ENCODE data around the gene CTRB1.
"Not testable (repeated sequence)": the region's sequence is repeated elsewhere in the genome, so short reads cannot be mapped to it uniquely, and the experiment has no call there.

Gene CTRB1

DNA sequence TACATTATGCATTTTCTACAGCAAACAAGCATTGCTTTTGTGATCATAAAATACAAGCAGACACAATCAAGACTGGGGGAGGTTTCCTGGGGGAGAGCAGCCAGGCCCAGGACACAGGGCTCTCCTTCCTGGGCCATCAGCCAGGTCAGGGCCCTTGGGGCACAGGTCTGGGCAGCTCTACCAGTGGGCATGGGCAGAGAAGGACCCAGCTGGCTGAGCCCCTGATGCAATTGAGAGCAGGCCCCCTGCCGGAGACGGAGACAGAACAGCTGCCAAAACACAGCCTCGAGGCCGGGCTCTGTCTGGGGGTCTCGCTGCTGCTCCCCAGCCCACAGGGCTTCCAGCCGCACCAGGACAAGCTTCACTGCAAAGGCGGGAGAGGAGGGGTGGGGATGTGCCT is 21.8 kb downstream of the CTRB1 start:
- DNase-seq (ENCODE audit: low spot score), result not testable (repeated sequence)

DNA sequence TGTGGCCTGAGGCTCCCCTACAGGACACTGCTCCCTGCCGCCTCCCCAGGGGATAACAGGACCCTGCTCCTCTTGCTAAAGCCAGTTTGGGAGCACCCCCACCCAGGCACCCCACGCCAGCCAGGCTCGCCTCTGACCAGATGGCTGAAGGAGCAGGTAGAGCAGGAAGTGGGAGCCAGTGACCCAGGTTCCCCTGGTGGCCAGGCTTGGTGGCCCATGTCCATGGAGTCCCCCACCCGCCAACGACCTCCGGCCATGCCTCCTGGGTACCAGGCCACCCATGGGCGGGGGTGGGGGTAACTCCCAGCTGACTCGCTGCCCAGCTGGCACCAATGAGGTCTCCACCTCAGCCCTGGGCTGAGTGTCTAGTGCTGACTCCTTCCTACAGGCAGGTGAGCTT is 22.6 kb downstream of the CTRB1 start:
- no peak for DNase-seq (ENCODE audit: low spot score)

- DNase-seq (ENCODE audit: low spot score), result no peak
These were observed 23.2 kb downstream of the CTRB1 start for GRCh38 chr16:75241955-75242354.

DNA sequence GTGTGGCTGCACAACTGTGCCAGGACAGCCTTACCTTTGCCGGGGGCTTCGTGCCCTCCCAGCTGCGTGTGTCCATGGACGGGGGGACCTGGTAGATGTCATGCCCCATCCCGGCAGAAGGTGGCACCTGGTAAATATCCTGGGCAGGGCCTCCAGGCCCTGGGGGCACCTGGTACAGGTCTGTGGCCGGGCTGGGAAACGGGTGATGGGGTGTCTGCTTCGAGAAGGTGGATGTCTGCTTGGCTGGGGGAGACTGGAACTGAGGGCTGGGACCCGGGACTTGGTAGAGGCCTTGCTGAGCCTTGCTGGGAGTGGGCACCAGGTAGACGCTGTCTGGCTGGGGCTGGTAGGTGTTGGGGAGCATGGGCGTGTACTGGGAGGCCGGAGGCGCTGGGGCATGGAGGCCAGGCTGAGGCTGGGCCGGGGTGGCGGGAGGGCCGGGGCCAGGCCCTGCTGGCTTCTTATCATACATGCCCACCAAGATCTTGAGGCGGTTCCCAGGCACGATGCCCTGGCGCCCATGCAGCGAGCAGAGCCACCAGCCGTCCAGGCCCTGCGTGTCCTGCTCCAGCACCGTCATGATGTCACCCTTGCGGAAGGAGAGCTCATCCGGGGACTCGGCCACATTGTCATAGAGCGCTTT is 23.8 kb downstream of the CTRB1 start:
- not testable (repeated sequence) for DNase-seq (ENCODE audit: low spot score)

DNA sequence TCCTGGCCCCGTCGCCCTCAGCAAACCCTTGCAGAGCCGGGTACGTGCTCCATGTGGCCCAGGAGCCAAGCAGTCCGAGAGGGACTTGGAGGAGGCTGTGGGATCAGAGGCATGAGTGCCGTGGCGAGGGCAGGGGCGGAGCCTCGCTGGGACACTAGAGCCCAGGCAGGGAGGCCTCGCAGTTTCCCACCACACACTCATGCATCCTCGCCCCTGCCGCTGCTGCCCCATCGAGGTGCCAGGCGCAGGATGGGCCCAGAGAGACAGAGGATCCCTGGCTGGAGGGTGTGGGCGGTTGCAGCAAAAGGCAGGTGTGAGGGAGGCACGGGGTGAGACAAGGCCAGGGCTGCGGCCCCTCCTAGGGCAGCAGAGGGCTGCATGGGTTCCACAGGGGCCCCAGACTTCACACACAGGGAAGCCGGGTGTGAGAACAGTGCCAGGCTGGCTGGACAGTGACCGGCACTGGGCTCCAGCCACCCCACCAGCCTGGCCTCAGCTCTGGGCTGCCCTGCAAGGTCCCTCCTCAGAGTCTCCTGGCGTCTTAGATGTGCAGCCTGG is 25.0 kb downstream of the CTRB1 start:
- no peak for DNase-seq (ENCODE audit: low spot score)

DNA sequence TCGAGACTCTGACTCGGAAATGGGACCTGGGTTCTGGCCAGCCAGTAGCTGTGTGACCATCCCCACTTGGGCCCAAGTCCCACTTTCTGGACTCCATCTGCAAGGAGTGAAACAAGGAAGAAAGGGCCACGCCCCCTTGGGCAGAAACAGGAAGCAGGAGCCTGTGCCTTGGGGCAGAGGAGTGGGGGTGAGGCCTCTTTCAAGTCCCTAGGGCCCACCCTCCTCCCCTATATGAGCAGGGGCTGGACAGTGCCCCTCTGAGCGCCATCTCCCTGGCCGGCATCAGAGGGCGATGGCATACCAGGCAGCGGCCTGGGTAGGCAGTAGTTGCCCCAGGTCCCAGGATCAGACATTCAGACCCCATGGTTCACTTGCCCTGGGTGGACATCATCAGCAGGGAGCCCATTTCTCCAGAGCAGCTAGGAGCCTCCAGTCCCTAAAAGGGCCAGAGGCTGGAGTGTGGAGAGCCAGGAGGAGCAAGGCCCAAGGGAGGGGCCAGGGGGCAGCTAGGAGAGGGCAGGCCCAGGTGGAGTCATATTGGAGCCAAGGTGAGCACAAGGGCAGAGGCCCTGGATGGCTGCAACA is 25.5 kb downstream of the CTRB1 start:
- no peak for DNase-seq (ENCODE audit: low spot score)

DNA sequence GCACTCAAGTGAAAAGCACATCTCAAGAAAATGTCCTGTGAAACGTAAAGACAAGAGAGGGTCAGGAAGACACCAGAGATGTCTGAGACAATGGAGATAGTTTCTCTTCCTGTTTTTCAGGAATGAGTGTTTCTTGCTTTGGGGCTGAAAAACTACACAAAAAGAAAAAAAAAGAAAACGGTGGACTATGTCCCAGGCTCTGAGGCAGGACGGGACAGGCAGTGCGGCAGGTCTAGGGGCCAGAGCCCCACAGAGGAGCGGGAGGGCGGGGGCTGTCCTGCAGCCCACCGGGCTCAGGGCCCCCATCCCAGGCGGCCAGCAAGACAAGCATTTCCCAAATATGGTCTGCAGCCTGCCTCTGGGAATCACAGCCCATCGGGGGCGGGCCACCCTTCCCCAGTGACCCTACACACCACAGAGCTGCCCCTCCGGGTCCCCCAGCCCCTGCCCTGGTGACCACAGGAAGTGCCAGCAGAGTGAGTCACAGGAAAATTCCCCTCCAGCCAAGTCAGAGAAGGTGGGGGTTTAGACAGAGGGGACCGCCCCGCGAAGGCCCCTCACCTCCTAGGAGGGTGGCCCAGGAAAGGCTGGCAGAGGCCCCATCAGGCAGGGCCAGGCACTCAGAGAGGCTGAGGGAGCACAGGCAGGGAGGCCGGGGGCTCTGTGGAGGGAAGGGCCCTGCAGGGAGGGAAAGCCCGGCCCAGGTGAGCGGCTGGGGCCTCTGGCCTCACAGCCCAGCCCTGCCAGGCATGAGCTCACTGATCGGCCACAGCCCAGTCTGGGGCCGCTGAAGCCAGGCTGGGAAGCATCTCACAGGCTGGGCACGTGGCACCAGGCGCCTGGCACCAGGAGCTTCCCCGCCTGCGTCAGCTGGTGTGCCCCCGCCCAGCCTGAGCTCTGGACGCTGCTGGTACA is 26.3 kb downstream of the CTRB1 start:
- DNase-seq (ENCODE audit: low spot score), result peak; percentile 48

DNA sequence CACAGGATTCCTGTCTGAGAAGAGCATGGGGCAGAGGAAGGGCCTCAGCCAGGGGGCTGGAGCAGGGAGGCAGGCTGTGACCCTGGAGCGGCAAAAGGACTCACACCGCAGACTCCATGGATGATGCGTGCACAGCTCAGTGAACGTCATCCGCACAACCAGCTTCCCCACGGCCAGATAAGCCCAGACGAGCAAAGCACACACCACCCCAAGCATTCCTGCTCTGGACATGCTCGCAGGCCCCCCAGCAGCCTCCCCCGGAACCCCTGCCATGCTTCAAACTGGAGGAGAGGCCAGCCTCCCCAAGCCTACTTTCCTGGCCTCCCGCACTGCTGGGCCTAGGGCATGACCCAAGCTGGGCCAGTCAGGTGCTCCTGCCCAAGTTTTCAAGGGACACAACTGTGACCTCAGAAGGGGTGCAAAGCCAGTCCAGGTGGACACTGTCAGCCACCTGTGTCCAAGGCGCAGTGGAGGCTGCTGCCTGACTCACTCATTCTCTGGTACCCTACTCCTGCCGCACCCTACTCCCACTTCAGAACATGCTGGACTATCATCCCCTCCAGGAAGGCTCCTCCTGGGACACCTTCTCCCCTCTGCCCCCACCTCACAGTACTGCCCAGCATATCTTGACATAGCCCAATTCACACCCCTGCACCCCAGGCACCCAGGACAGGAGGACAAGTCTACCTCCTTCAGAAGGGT is 27.9 kb downstream of the CTRB1 start:
- DNase-seq (ENCODE audit: low spot score), result no peak

DNA sequence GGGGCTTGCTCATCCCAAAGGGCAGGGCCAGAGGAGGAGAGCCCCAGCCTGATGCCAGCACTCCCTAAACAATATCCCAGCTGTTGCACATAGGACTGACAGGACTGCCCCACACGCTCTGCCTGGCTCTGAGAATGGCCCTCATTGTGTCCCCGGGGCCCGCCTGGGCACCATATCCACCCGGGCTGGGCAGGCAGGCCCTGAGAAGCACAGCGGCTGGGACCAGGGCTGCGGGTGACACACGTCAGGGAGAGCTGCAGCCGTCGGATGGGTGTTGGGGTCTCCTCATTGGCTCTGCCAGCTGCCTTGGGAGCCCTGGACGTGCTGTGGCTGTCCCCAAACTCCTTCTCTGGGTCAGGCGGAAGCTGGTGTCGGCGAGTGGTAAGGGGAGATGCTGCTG is 28.5 kb downstream of the CTRB1 start:
- no peak for DNase-seq (ENCODE audit: low spot score)

DNA sequence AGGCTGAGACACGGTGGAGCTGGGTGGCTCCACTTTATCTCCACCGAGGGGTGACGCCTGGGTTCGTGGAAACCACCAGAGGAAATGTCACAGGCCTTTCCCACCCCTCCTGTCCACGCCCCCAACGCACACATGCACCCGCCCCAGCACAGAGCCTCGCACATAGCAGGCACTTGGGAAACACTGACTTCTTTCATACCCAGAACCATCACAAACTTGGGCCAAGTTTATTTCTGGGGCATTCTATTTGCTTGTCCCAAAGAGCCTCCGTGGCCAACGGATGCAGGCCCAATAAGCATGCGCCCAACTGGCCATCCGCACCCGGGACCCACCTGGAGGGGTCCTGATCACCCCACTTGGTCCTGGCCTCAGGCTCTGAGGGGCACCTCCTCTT is 29.4 kb downstream of the CTRB1 start:
- DNase-seq (ENCODE audit: low spot score), result peak; percentile 48

DNA sequence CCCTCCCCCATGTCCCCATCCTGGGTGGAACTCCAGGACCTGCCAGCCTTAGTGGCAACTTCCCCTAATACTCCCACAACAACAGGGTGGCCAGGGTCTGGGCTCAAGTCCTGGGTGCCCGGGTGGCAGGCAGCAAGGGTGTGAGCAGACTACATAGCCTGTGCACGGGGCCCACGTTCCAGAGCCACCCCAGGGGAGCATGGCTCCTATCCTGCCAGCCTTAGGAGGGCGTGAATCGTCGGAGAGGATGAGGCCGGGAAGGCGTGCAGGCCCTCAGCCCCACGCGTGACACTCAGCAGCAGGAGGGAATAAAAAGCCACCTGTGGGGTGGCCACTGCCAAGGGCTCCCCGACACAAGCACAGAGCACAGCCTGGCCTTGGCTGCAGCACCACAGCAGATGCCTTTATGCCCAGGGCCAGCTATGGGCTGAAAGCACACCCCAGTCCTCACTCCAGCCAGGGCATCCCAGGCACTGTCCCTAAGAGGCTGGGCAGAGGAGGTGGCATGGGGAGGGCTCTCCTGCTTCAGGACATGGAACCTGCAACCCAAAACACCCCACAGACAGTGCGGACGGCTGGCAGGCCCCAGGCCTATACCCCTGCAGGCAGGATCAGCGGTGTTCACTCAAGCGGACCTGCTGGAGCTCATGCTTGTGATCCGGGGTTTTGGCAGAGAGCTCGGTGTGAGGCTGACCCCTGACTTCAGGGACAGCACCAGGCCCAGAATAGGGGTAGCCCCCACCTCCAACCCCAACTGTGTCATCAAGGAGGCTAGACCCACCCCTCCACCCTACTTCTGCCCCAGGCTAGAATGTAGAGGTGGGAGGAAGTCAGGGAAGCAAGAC is 30.0 kb downstream of the CTRB1 start:
- no peak for DNase-seq (ENCODE audit: low spot score)

- DNase-seq (ENCODE audit: low spot score), result no peak
These were observed 30.7 kb downstream of the CTRB1 start for GRCh38 chr16:75249441-75249840.

DNA sequence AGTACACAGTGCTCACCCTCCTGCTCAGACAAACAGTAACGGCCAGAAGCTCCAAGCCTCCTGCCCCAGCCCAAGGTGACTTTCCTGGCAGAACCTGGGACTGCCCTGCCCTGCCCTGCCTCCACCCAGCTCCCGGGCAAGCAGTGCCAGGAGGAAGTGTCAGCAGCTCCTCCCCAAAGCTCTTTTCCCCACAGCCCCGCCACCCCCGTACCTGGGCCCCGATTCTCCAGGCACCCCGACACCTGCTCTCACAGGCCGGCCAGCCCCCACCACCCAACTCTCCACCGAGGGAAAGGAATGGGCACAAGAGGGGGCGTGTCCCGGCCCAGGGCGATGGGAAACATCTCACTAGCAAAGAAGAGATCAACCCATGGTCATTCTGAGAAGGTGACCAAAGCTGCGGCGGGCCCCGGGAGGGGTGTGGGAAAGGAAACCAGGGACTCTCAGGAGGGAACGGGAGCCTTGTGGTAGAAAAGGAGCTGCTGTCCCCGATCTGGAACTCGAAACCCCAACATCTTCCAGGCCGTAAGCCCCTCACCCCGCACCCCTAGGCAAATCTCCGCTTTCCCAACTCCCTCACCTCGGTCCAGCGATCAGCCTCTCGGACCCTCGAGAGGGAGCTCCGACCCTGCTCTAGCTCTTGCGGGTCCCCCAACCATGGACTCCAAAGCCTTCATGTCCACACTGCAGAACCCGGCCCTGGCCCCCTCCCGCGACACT is 31.5 kb downstream of the CTRB1 start:
- no peak for DNase-seq (ENCODE audit: low spot score)

DNA sequence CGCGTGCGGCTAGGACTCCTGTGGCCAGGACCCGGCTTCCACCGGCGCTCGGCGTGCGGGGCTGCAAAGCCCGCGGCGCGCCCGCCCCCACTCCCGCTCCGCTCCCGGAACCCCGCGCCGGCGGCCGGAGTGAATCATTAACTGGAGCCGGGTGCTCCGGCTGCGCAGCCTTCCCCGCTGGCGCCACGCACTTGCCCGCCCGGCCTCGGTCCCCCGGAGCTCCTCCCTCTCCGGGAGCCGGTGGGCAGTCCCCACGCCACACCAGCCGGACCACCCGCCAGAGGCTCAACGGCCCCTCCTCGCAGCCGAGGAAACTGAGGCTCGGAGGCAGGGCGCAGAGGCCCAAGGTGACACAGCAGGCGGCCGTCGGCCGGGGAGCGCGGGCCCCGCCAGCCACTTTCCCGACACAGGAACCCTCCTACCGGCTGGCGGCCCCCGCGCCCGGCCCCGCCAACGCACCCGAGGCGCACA is 32.1 kb downstream of the CTRB1 start:
- no peak for DNase-seq (ENCODE audit: low spot score)

DNA sequence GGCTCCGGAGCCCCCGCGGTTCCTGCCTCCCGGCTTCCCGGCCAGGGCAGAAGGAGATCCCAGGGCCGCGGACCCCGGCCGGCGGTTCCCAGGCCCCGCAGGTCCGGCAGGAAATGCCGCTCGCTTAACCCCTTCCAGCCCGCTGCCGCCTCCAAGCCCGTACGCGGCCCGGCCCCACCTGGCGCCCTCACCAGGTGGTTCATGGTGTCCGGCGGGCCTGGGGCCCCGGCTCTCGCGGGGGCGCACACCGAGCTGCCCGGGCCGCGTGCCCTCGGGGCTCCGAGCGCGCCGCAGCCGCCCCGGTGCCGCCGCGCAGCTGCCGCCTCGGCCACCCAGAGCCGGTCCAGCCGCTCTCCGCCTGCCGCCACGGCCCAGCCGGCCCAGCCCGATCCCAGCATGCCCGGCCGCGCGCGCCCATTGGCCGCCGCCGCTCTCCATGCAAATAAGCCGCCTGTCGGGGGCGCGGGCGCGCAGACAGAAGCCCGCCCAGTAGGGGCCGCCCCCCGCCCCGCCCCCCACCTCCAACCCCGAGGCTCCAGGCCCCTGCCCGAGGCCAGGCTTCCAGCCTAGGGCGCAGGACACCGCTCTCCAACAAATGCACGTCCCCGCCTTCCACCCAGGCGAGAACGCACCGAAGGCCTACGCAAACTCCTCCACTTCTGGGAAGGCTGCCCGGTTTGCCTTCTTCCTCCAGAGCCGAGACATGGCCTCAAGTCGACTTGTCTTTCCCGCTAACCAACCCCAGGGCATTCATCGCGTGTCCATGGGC is 32.7 kb downstream of the CTRB1 start, which contains the start of gene BCAR1:
BCAR1 (minus strand) TSS at position 345 of the 769 bp plus-strand sequence; CDS start at position 203, 142 bp downstream.
- peak; percentile 57 for DNase-seq (ENCODE audit: low spot score)

DNA sequence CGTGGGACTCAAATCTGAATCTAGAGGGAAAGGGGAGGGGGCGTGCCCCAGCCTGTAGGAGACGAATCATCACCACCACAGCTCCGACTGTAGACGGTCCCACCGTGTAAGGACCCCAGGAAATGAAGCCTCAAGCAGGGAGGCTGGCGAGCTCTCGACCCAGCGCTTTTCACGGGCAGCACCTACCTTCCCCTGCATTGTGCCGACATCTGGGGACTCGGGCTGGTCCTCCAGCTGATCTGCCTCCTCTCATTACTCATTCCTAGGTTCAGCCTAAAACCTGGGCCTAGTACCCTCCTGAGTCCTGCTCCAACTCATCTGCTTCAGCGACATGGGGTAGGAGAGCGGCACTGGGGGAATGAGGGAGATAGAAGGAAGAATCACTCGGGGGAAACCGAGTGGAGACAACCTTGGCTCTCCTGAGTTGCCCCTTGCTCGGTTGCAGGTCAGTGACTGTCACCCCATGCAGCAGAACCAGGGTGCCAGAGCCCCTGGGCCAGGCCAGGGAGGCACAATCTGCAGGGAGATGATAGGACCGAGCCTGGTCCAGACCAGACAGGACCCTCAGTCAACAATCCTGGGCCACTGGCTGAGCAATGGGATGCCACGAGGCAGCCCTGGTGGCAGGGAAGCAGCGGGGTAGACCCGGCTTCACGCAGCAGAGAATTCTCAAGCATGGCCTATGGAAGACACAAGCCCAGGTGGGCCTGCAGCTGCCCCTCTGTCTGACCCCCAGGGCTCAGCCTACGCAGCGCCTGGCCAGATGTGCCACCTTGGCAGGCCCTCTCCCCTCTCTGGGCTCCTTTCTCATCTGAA is 33.5 kb downstream of the CTRB1 start:
- no peak for DNase-seq (ENCODE audit: low spot score)

GRCh38 chr16:75252946-75253911 is 34.4 kb downstream of the CTRB1 start:
- no peak for DNase-seq (ENCODE audit: low spot score)

Measured in COLO829 (cell line).